ENCODE data around the gene GSDME. TPM values are rescaled to one million over a fixed set of nuclear protein-coding genes. Genes with fewer than 3 reads are reported as not detected.

The GSDME gene
- total RNA-seq, 1 donor from 2014 or later, result 22.3 TPM

DNA sequence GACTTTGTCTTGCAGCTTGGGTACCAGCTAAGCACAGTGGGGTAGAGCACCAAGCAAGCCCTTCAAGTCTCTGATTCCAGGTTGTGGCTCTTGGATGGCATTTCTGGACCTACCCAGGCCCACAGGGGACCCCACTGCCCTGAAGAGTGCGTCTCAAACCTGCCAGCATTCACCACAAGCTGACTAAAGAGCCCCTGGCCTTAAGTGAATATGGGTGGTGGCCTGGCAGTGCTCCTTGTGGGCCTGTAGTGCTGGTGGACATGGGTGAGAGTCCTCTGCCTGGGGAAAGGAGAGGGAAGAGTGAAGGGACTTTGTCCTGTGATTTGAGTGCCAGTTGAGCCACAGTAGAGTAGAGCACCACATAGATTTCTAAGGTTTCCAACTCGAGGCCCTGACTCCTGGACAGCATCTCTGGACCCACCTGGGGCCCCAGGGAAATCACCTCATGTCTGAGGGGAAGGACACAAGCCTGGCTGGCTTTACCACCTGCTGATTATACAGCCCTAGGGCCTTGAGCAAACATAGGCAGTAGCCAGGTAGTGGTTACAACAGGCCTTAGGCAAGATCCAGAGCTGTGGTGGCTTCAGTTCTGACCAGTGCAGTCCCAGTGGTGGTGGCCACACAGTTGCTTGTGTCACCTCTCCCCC lies 23.7 kb downstream of the GSDME start:
- Mint-ChIP-seq H3K4me3 (ENCODE audit: low read depth) (no peak overlapping the region), H3K4me1 (ENCODE audit: low read depth) (no peaks in the 10 kb centered on the region), H3K9me3 (ENCODE audit: low read depth) (peaks cover 21% of the 10 kb centered on the region), H3K36me3 (ENCODE audit: insufficient read depth) (peaks cover 17% of the 10 kb centered on the region), H3K27ac (peak overlapping the region; percentile 66), H3K27me3 (no peaks in the 10 kb centered on the region)
- TF ChIP-seq CTCF (IDR thresholded peaks at IDR 0.05; ENCODE audit: unreplicated experiment), result no peak
- no peak for DNase-seq (ENCODE audit: low spot score, unreplicated experiment)

DNA sequence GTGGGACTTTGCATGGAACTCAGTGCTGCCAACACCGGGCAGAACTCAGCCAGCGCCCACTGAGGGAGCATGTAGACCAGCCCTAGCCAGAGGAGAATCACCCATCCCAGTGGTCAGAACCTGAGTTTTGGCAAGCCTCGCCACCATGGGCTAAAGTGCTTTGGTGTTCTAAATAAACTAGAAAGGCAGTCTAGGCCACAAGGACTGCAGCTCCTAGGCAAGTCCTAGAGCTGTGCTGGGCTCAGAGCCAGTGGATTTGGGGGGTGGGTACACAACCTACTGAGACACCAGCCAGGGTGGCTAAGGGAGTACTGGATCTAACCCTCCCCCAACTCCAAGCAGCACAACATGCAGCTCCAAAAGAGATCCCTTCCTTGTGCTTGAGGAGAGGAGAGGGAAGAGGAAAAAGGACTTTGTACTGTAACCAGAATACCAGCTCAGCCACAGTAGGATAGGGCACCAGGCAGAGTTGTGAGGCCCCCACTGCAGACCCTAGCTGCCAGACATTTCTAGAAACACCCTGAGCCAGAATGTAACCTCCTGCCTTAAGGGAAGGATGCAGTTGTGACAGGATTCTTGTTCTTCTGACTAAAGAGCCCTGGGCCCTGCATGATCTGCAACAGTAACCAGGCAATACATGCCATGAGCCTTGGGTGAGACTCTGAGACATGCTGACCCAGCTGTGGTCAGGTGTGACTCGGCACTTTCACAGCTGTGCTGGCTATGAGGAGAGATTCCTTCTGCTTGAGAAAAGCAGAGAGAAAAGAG lies 24.4 kb downstream of the GSDME start:
- H3K4me3 Mint-ChIP-seq (ENCODE audit: low read depth), result no peak overlapping the region
- no peaks in the 10 kb centered on the region for H3K27me3 Mint-ChIP-seq
- peak overlapping the region; percentile 66 for H3K27ac Mint-ChIP-seq
- peaks cover 13% of the 10 kb centered on the region for H3K36me3 Mint-ChIP-seq (ENCODE audit: insufficient read depth)
- no peak for TF ChIP-seq CTCF (IDR thresholded peaks at IDR 0.05; ENCODE audit: unreplicated experiment)
- peaks cover 19% of the 10 kb centered on the region for H3K9me3 Mint-ChIP-seq (ENCODE audit: low read depth)
- no peaks in the 10 kb centered on the region for H3K4me1 Mint-ChIP-seq (ENCODE audit: low read depth)
- DNase-seq (ENCODE audit: low spot score, unreplicated experiment), result no peak

- TF ChIP-seq CTCF (IDR thresholded peaks at IDR 0.05; ENCODE audit: unreplicated experiment), result no peak
These were observed 26.0 kb downstream of the GSDME start for GRCh38 chr7:24731313-24731712.

DNA sequence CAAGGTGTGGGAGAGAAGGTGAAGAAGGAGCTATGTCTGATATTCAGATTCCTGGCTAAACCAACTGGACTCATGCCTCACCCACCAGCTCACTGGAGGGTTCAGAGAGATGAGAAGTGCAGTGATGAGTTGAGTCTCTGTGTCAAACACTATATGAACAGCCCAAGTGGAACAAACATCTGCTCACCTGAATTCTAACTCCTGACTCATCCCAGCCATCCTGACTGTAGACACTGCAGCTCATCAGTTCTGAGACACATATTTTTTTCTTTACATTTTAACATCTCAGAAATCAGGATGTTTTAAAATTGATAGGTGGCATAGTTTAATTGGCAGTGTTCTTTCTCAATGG lies 27.3 kb downstream of the GSDME start:
- no peak overlapping the region for H3K27ac Mint-ChIP-seq
- peaks cover under 1% of the 10 kb centered on the region for H3K9me3 Mint-ChIP-seq (ENCODE audit: low read depth)
- H3K36me3 Mint-ChIP-seq (ENCODE audit: insufficient read depth), result peaks cover 5% of the 10 kb centered on the region
- H3K27me3 Mint-ChIP-seq, result no peaks in the 10 kb centered on the region
- TF ChIP-seq CTCF (IDR thresholded peaks at IDR 0.05; ENCODE audit: unreplicated experiment), result no peak
- peaks cover 2% of the 10 kb centered on the region for H3K4me1 Mint-ChIP-seq (ENCODE audit: low read depth)
- no peak overlapping the region for H3K4me3 Mint-ChIP-seq (ENCODE audit: low read depth)
- DNase-seq (ENCODE audit: low spot score, unreplicated experiment), result no peak

More at GRCh38 chr7:24731313-24731712, 26.0 kb downstream of the GSDME start:
- peaks cover 6% of the 10 kb centered on the region for H3K9me3 Mint-ChIP-seq (ENCODE audit: low read depth)
- H3K27ac Mint-ChIP-seq, result no peak overlapping the region
- DNase-seq (ENCODE audit: low spot score, unreplicated experiment), result no peak
- no peak overlapping the region for H3K4me3 Mint-ChIP-seq (ENCODE audit: low read depth)
- H3K27me3 Mint-ChIP-seq, result no peaks in the 10 kb centered on the region
- H3K4me1 Mint-ChIP-seq (ENCODE audit: low read depth), result no peaks in the 10 kb centered on the region
- peaks cover 7% of the 10 kb centered on the region for H3K36me3 Mint-ChIP-seq (ENCODE audit: insufficient read depth)

DNA sequence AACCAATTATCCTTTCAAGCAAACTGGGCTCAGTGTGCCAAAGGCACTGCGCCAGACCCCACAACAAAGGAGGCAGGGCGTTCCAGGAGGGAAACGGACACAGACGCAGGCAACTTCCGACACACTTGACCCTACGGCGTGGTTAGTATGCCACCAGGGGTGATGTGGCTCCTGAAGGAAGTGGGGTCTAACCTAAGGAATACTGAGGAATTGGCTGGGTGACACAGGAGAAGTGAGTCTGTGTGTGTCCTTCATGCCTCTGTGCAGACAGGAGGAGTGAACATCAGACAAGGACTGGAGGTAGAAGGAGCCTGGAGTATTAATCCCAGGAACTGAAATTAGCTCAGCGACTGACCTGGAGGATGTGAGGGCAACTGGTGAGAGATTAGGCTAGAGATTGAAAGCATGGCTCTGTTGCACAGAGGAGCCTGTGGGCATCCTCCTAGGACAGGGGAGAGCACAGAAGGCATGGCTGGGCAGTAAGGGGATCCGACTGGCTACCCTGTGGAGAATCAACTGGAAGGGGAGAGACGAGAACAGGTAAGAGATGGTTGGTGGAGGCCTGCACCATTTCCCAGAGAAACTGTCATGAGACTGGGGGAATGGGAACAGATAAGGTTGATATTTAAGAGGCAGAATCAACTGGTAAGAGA lies 27.8 kb downstream of the GSDME start:
- no peak for TF ChIP-seq CTCF (IDR thresholded peaks at IDR 0.05; ENCODE audit: unreplicated experiment)
- Mint-ChIP-seq H3K4me1 (ENCODE audit: low read depth) (peaks cover 2% of the 10 kb centered on the region), H3K9me3 (ENCODE audit: low read depth) (peaks cover 4% of the 10 kb centered on the region), H3K27me3 (no peaks in the 10 kb centered on the region), H3K27ac (peak overlapping the region; percentile 12), H3K4me3 (ENCODE audit: low read depth) (no peak overlapping the region), H3K36me3 (ENCODE audit: insufficient read depth) (peaks cover 1% of the 10 kb centered on the region)
- no peak for DNase-seq (ENCODE audit: low spot score, unreplicated experiment)

Measured in progenitor cell of endocrine pancreas (in vitro differentiated cells).